ENCODE data around the gene RBMY1D. TPM values are rescaled to one million over a fixed set of nuclear protein-coding genes. Genes with fewer than 3 reads are reported as not detected.

The RBMY1D gene
- total and polyA plus RNA-seq, 2 donors (not counting 3 experiments of a cell fraction or from before 2014, with no cell fraction given), result not detected

DNA sequence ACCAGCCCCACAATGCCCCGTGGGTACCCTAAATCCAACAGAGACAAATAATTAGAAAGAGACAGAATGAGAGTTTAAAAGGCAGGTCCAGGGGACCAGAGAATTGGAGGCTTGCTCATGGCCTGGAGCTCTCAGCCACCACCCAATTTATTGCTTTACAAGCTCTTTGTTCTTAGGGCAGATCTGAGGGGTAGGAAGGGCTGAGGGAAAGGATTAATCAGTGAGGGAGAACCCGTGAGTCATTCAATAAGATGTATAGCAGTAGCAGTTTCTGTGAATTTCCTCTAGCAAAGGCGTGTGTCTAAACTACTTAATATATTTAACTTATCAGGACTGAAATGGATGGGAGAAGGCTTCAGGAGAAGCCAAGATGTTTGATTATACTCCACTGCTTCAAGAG, 48.8 kb downstream of the RBMY1D start:
- H3K4me3 ChIP-seq (replicated peaks in 1 of 3; ENCODE audit: insufficient read depth in 1 of 3, low read depth in 1 of 3, low read length in 3 of 3), result no peak overlapping the region
- no peaks in the 10 kb centered on the region for H3K36me3 ChIP-seq (ENCODE audit: control insufficient read depth in 2 of 2, extremely low read depth in 1 of 2, insufficient read depth in 2 of 2, low read length in 2 of 2)
- no peaks in the 10 kb centered on the region for H3K79me2 ChIP-seq (ENCODE audit: control insufficient read depth, insufficient read depth, low read length)
- FAIRE-seq, result no peak
- H4K20me1 ChIP-seq (replicated peaks; ENCODE audit: control insufficient read depth, extremely low read depth, insufficient read depth, low read length), result no peaks in the 10 kb centered on the region
- H3K4me2 ChIP-seq (ENCODE audit: insufficient read depth, low read length), result no peak overlapping the region
- CTCF ChIA-PET, result no interaction called here
- no peak overlapping the region for H2AFZ ChIP-seq (ENCODE audit: low read depth, low read length)
- no TSS peak for BruUV-seq (replicated peaks)
- dilution Hi-C loops (cut with MboI; ENCODE audit: extremely low pct_ligation_motif_present, low sequenced_read_pairs), result no loop called here
- H3K27me3 ChIP-seq (ENCODE audit: control insufficient read depth in 2 of 2, insufficient read depth in 2 of 2, low read length in 2 of 2), result no peaks in the 10 kb centered on the region
- no peak for DNase-seq (ENCODE audit: low read depth, low spot score)
- intact Hi-C loops (cut with micrococcal nuclease), result no loop called here
- H3K9ac ChIP-seq (replicated peaks; ENCODE audit: extremely low read depth, insufficient read depth, low read length), result no peak overlapping the region
- H3K9me1 ChIP-seq (replicated peaks; ENCODE audit: control insufficient read depth, extremely low read depth, insufficient read depth, low read length), result no peaks in the 10 kb centered on the region
- no peaks in the 10 kb centered on the region for H3K4me1 ChIP-seq (ENCODE audit: control insufficient read depth, extremely low read depth, insufficient read depth, low read length)
- POLR2A ChIA-PET, result no interaction called here
- no peaks in the 10 kb centered on the region for H3K9me3 ChIP-seq (replicated peaks; ENCODE audit: control insufficient read depth, insufficient read depth, low read length)
- no peak for TF ChIP-seq GATA2 (IDR thresholded peaks at IDR 0.05; ENCODE audit: insufficient read depth, insufficient read length, low read depth, low read length)
- TF ChIP-seq, protein P1, sequence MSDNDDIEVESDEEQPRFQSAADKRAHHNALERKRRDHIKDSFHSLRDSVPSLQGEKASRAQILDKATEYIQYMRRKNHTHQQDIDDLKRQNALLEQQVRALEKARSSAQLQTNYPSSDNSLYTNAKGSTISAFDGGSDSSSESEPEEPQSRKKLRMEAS (IDR thresholded peaks at IDR 0.05; ENCODE audit: insufficient read depth, insufficient read length), result no peak
- no peak for TF ChIP-seq MYC (IDR thresholded peaks at IDR 0.05; ENCODE audit: low read depth, low read length)
- TF ChIP-seq, protein P2, sequence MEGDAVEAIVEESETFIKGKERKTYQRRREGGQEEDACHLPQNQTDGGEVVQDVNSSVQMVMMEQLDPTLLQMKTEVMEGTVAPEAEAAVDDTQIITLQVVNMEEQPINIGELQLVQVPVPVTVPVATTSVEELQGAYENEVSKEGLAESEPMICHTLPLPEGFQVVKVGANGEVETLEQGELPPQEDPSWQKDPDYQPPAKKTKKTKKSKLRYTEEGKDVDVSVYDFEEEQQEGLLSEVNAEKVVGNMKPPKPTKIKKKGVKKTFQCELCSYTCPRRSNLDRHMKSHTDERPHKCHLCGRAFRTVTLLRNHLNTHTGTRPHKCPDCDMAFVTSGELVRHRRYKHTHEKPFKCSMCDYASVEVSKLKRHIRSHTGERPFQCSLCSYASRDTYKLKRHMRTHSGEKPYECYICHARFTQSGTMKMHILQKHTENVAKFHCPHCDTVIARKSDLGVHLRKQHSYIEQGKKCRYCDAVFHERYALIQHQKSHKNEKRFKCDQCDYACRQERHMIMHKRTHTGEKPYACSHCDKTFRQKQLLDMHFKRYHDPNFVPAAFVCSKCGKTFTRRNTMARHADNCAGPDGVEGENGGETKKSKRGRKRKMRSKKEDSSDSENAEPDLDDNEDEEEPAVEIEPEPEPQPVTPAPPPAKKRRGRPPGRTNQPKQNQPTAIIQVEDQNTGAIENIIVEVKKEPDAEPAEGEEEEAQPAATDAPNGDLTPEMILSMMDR (IDR thresholded peaks at IDR 0.05; ENCODE audit: extremely low read depth in 1 of 2, insufficient read depth in 1 of 2, low read depth in 1 of 2, low read length in 2 of 2), result no peak
- TF ChIP-seq JUN (IDR thresholded peaks at IDR 0.05; ENCODE audit: borderline replicate concordance, insufficient read depth, insufficient read length, low read depth), result no peak
- no peak for TF ChIP-seq POLR2AphosphoS5 (IDR thresholded peaks at IDR 0.05; ENCODE audit: insufficient read depth, low read depth, low read length)
- TF ChIP-seq FOS (IDR thresholded peaks at IDR 0.05; ENCODE audit: borderline replicate concordance, insufficient read depth, low read length), result no peak
- TF ChIP-seq EZH2 (IDR thresholded peaks at IDR 0.05; ENCODE audit: borderline replicate concordance, low read depth, low read length, severe bottlenecking), result no peak
- no peak for TF ChIP-seq POLR2A (IDR thresholded peaks at IDR 0.05; ENCODE audit: low read depth, low read length)
- no peak overlapping the region for H3K27ac ChIP-seq (ENCODE audit: insufficient read depth, low read depth, low read length)

Measured in endothelial cell of umbilical vein (primary cell).